HepG2 (cell line): Measurements from ENCODE around the gene SLC25A47.

Experiments
- CBX5 ChIP-seq: sonication (generic); formaldehyde crosslinking; IDR thresholded peaks from 2 replicates; pipeline ENCODE4 v1.4.0; 2020; ENCODE audit warnings: missing genetic modification reagents, borderline replicate concordance
- DDIT3 ChIP-seq: sonication (generic); formaldehyde crosslinking; IDR thresholded peaks from 2 replicates; pipeline ENCODE4 v1.4.0; 2020; ENCODE audit warnings: mild to moderate bottlenecking, missing genetic modification reagents
- ELF1 ChIP-seq: sonication (generic); formaldehyde crosslinking; IDR thresholded peaks from 2 replicates; pipeline ENCODE4 v1.4.0; 2020; ENCODE audit warnings: missing genetic modification reagents
- EZH2 ChIP-seq: conservative IDR thresholded peaks from 2 replicates; pipeline ENCODE4 v1.6.1; 2012; ENCODE audit warnings: mild to moderate bottlenecking, low read depth, low read length, moderate library complexity
- HINFP ChIP-seq: sonication (generic); formaldehyde crosslinking; IDR thresholded peaks from 2 replicates; pipeline ENCODE4 v1.4.0; 2020; ENCODE audit warnings: low read depth, mild to moderate bottlenecking, missing genetic modification reagents
- KDM5A ChIP-seq: fragments of 200-600 bp; sonication (generic); IDR thresholded peaks from 2 replicates; pipeline ENCODE4 v1.7.0; 2018; ENCODE audit warnings: antibody characterized with exemption, mild to moderate bottlenecking, low read length, borderline replicate concordance
- MAFK ChIP-seq, 2 experiments: IDR thresholded peaks in 1 of 2; conservative IDR thresholded peaks in 1 of 2; 2 replicates each; pipeline ENCODE4 v1.6.1; 2011; ENCODE audit warnings: improper control_type of control experiment in 2 of 2, low read length in 2 of 2
- POLR2A ChIP-seq, 2 experiments: IDR thresholded peaks; 2 replicates each; pipeline ENCODE4 v1.6.1; 2011; ENCODE audit warnings: low read depth in 2 of 2, low read length in 2 of 2, mild to moderate bottlenecking in 1 of 2, moderate library complexity in 1 of 2; ENCODE audit not compliant: insufficient read depth in 1 of 2
- ZNF414 ChIP-seq: sonication (generic); formaldehyde crosslinking; IDR thresholded peaks from 2 replicates; pipeline ENCODE4 v1.5.0; 2020; ENCODE audit warnings: missing genetic modification reagents
- ZNF513 ChIP-seq: sonication (generic); formaldehyde crosslinking; conservative IDR thresholded peaks from 2 replicates; pipeline ENCODE4 v1.5.0; 2020; ENCODE audit warnings: missing genetic modification reagents

- no peak for TF ChIP-seq CBX5 (CRISPR knock-in tag)
- no peak for TF ChIP-seq ZNF513 (CRISPR knock-in tag)
- TF ChIP-seq HINFP: no peak
- TF ChIP-seq KDM5A: no peak
- no peak for TF ChIP-seq POLR2A (IDR thresholded peaks at IDR 0.05; ENCODE audit: insufficient read depth in 1 of 2, low read depth in 2 of 2, low read length in 2 of 2)
- no peak for TF ChIP-seq ELF1
- TF ChIP-seq ZNF414 (CRISPR knock-in tag): no peak
- no peak for TF ChIP-seq MAFK (conservative IDR thresholded peaks at IDR 0.05 in 1 of 2, IDR thresholded peaks at IDR 0.05 in 1 of 2; ENCODE audit: low read length in 2 of 2)
- TF ChIP-seq EZH2: no peak
- TF ChIP-seq DDIT3 (CRISPR knock-in tag): no peak
Measured at GRCh38 chr14:100365741-100366140, 42.6 kb downstream of the SLC25A47 start.
